Measurements from ENCODE around the gene TAAR1. TPM values are rescaled to one million over a fixed set of nuclear protein-coding genes. Genes with fewer than 3 reads are reported as not detected.
"Not testable (repeated sequence)": the region's sequence is repeated elsewhere in the genome, so short reads cannot be mapped to it uniquely, and the experiment has no call there.

TAAR1 gene
- not detected in 2 replicates for total RNA-seq (2014; rRNA removed; shearing (Covaris generic))

- no peak within 1 kb of the TSS for H3K4me3 ChIP-seq (ENCODE audit: insufficient read depth, low read depth, low read length)
- H3K36me3 ChIP-seq (replicated peaks; ENCODE audit: control insufficient read depth, insufficient read depth, low read length), result no peaks in the 10 kb centered on the region
- DNase-seq, result no peak
- no peaks in the 10 kb centered on the region for H3K27me3 ChIP-seq (ENCODE audit: control insufficient read depth, insufficient read depth, low read length)
These were observed at the start of gene TAAR1 for GRCh38 chr6:132659082-132659481. TSS of gene TAAR1 (minus strand) at chr6:132659182. CDS start at chr6:132646003, 13,179 bp downstream.

- DNase-seq, result no peak
- no peak overlapping the region for H3K4me3 ChIP-seq (ENCODE audit: insufficient read depth, low read depth, low read length)
- no peaks in the 10 kb centered on the region for H3K36me3 ChIP-seq (replicated peaks; ENCODE audit: control insufficient read depth, insufficient read depth, low read length)
- no peaks in the 10 kb centered on the region for H3K27me3 ChIP-seq (ENCODE audit: control insufficient read depth, insufficient read depth, low read length)
These were observed 49.8 kb upstream of the TAAR1 start for GRCh38 chr6:132708771-132709170.

- Histone ChIP-seq H3K4me3 (ENCODE audit: insufficient read depth, low read depth, low read length) (no peak overlapping the region), H3K36me3 (replicated peaks; ENCODE audit: control insufficient read depth, insufficient read depth, low read length) (no peaks in the 10 kb centered on the region), H3K27me3 (ENCODE audit: control insufficient read depth, insufficient read depth, low read length) (no peaks in the 10 kb centered on the region)
- no peak for DNase-seq
These were observed 49.0 kb upstream of the TAAR1 start for GRCh38 chr6:132708002-132708401.

GRCh38 chr6:132706756-132707155 is 47.8 kb upstream of the TAAR1 start:
- DNase-seq; H3K27me3 ChIP-seq (ENCODE audit: control insufficient read depth, insufficient read depth, low read length); H3K36me3 ChIP-seq (replicated peaks; ENCODE audit: control insufficient read depth, insufficient read depth, low read length); H3K4me3 ChIP-seq (ENCODE audit: insufficient read depth, low read depth, low read length): not testable (repeated sequence)

- Histone ChIP-seq H3K4me3 (ENCODE audit: insufficient read depth, low read depth, low read length) (no peak overlapping the region), H3K27me3 (ENCODE audit: control insufficient read depth, insufficient read depth, low read length) (no peaks in the 10 kb centered on the region)
These were observed 45.0 kb upstream of the TAAR1 start for GRCh38 chr6:132703936-132704335.

GRCh38 chr6:132698608-132699007 is 39.6 kb upstream of the TAAR1 start:
- no peaks in the 10 kb centered on the region for H3K27me3 ChIP-seq (ENCODE audit: control insufficient read depth, insufficient read depth, low read length)
- H3K4me3 ChIP-seq (ENCODE audit: insufficient read depth, low read depth, low read length), result no peak overlapping the region
- DNase-seq, result no peak
- no peaks in the 10 kb centered on the region for H3K36me3 ChIP-seq (replicated peaks; ENCODE audit: control insufficient read depth, insufficient read depth, low read length)

More at GRCh38 chr6:132703936-132704335, 45.0 kb upstream of the TAAR1 start:
- DNase-seq, result no peak
- H3K36me3 ChIP-seq (replicated peaks; ENCODE audit: control insufficient read depth, insufficient read depth, low read length), result no peaks in the 10 kb centered on the region

- H3K4me3 ChIP-seq (ENCODE audit: insufficient read depth, low read depth, low read length), result no peak overlapping the region
- no peaks in the 10 kb centered on the region for H3K36me3 ChIP-seq (replicated peaks; ENCODE audit: control insufficient read depth, insufficient read depth, low read length)
- no peaks in the 10 kb centered on the region for H3K27me3 ChIP-seq (ENCODE audit: control insufficient read depth, insufficient read depth, low read length)
- no peak for DNase-seq
These were observed 36.8 kb upstream of the TAAR1 start for GRCh38 chr6:132695773-132696172.

- Histone ChIP-seq H3K4me3 (ENCODE audit: insufficient read depth, low read depth, low read length) (no peak overlapping the region), H3K27me3 (ENCODE audit: control insufficient read depth, insufficient read depth, low read length) (no peaks in the 10 kb centered on the region), H3K36me3 (replicated peaks; ENCODE audit: control insufficient read depth, insufficient read depth, low read length) (no peaks in the 10 kb centered on the region)
- no peak for DNase-seq
These were observed 34.5 kb upstream of the TAAR1 start for GRCh38 chr6:132693478-132693877.

GRCh38 chr6:132690678-132691077 is 31.7 kb upstream of the TAAR1 start:
- H3K4me3 ChIP-seq (ENCODE audit: insufficient read depth, low read depth, low read length), result no peak overlapping the region
- no peak for DNase-seq
- H3K36me3 ChIP-seq (replicated peaks; ENCODE audit: control insufficient read depth, insufficient read depth, low read length), result no peaks in the 10 kb centered on the region
- no peaks in the 10 kb centered on the region for H3K27me3 ChIP-seq (ENCODE audit: control insufficient read depth, insufficient read depth, low read length)

GRCh38 chr6:132687306-132687705 is 28.3 kb upstream of the TAAR1 start:
- Histone ChIP-seq H3K36me3 (replicated peaks; ENCODE audit: control insufficient read depth, insufficient read depth, low read length) (no peaks in the 10 kb centered on the region), H3K27me3 (ENCODE audit: control insufficient read depth, insufficient read depth, low read length) (no peaks in the 10 kb centered on the region), H3K4me3 (ENCODE audit: insufficient read depth, low read depth, low read length) (no peak overlapping the region)
- no peak for DNase-seq

GRCh38 chr6:132686531-132686930 is 27.5 kb upstream of the TAAR1 start:
- DNase-seq, result no peak
- no peak overlapping the region for H3K4me3 ChIP-seq (ENCODE audit: insufficient read depth, low read depth, low read length)
- H3K36me3 ChIP-seq (replicated peaks; ENCODE audit: control insufficient read depth, insufficient read depth, low read length), result no peaks in the 10 kb centered on the region
- no peaks in the 10 kb centered on the region for H3K27me3 ChIP-seq (ENCODE audit: control insufficient read depth, insufficient read depth, low read length)

- Histone ChIP-seq H3K27me3 (ENCODE audit: control insufficient read depth, insufficient read depth, low read length) (no peaks in the 10 kb centered on the region), H3K36me3 (replicated peaks; ENCODE audit: control insufficient read depth, insufficient read depth, low read length) (no peaks in the 10 kb centered on the region), H3K4me3 (ENCODE audit: insufficient read depth, low read depth, low read length) (no peak overlapping the region)
- no peak for DNase-seq
These were observed 26.0 kb upstream of the TAAR1 start for GRCh38 chr6:132685009-132685408.

GRCh38 chr6:132684272-132684671 is 25.3 kb upstream of the TAAR1 start:
- DNase-seq, result no peak
- Histone ChIP-seq H3K4me3 (ENCODE audit: insufficient read depth, low read depth, low read length) (no peak overlapping the region), H3K27me3 (ENCODE audit: control insufficient read depth, insufficient read depth, low read length) (no peaks in the 10 kb centered on the region), H3K36me3 (replicated peaks; ENCODE audit: control insufficient read depth, insufficient read depth, low read length) (no peaks in the 10 kb centered on the region)

GRCh38 chr6:132683543-132683942 is 24.6 kb upstream of the TAAR1 start:
- no peak for DNase-seq
- Histone ChIP-seq H3K36me3 (replicated peaks; ENCODE audit: control insufficient read depth, insufficient read depth, low read length) (no peaks in the 10 kb centered on the region), H3K27me3 (ENCODE audit: control insufficient read depth, insufficient read depth, low read length) (no peaks in the 10 kb centered on the region), H3K4me3 (ENCODE audit: insufficient read depth, low read depth, low read length) (no peak overlapping the region)

- not testable (repeated sequence) for H3K27me3 ChIP-seq (ENCODE audit: control insufficient read depth, insufficient read depth, low read length); H3K36me3 ChIP-seq (replicated peaks; ENCODE audit: control insufficient read depth, insufficient read depth, low read length); DNase-seq; H3K4me3 ChIP-seq (ENCODE audit: insufficient read depth, low read depth, low read length)
These were observed 20.1 kb upstream of the TAAR1 start for GRCh38 chr6:132679094-132679493.

- Histone ChIP-seq H3K4me3 (ENCODE audit: insufficient read depth, low read depth, low read length) (no peak overlapping the region), H3K27me3 (ENCODE audit: control insufficient read depth, insufficient read depth, low read length) (no peaks in the 10 kb centered on the region), H3K36me3 (replicated peaks; ENCODE audit: control insufficient read depth, insufficient read depth, low read length) (no peaks in the 10 kb centered on the region)
- DNase-seq, result no peak
These were observed 16.8 kb upstream of the TAAR1 start for GRCh38 chr6:132675749-132676148.
